GM18508 (cell line): ENCODE measurements around the gene UBL7.

ENCODE experiments used
- ATAC-seq: cut with Tn5 transposase; IDR thresholded peaks from one replicate; pipeline ENCODE4 v1.9.1; 2021; ENCODE audit warnings: moderate number of reproducible peaks; ENCODE audit not compliant: insufficient read depth, unreplicated experiment

The UBL7 gene

GRCh38 chr15:74413350-74414080, 47.4 kb downstream of the UBL7 start:
- ATAC-seq, result no peak

GRCh38 chr15:74412159-74412558, 48.8 kb downstream of the UBL7 start:
- no peak for ATAC-seq

- no peak for ATAC-seq
Measured at GRCh38 chr15:74411686-74412085, 49.3 kb downstream of the UBL7 start.

- no peak for ATAC-seq
Measured at GRCh38 chr15:74410502-74410901, 50.5 kb downstream of the UBL7 start.

- ATAC-seq, result no peak
Measured at GRCh38 chr15:74409225-74409624, 51.7 kb downstream of the UBL7 start.

GRCh38 chr15:74408815-74409214, 52.1 kb downstream of the UBL7 start:
- ATAC-seq, result no peak

GRCh38 chr15:74408385-74408784, 52.6 kb downstream of the UBL7 start:
- no peak for ATAC-seq

- no peak for ATAC-seq
Measured at GRCh38 chr15:74406992-74407705, 53.8 kb downstream of the UBL7 start.

GRCh38 chr15:74406517-74406916, 54.4 kb downstream of the UBL7 start:
- no peak for ATAC-seq

GRCh38 chr15:74405823-74406222, 55.1 kb downstream of the UBL7 start:
- no peak for ATAC-seq

- no peak for ATAC-seq
Measured at GRCh38 chr15:74403991-74404563, 56.9 kb downstream of the UBL7 start.

- ATAC-seq, result no peak
Measured at GRCh38 chr15:74403588-74403919, 57.4 kb downstream of the UBL7 start.

GRCh38 chr15:74402873-74403587, 57.9 kb downstream of the UBL7 start:
- no peak for ATAC-seq

GRCh38 chr15:74402337-74402841, 58.6 kb downstream of the UBL7 start:
- ATAC-seq, result no peak

- no peak for ATAC-seq
Measured at GRCh38 chr15:74400915-74401757, 59.8 kb downstream of the UBL7 start.

GRCh38 chr15:74400313-74400860, 60.6 kb downstream of the UBL7 start:
- ATAC-seq, result no peak

GRCh38 chr15:74399511-74400312, 61.2 kb downstream of the UBL7 start:
- ATAC-seq, result no peak

GRCh38 chr15:74399100-74399499, 61.9 kb downstream of the UBL7 start:
- ATAC-seq, result no peak

GRCh38 chr15:74398183-74398582, 62.8 kb downstream of the UBL7 start:
- ATAC-seq, result no peak
